Mucosa of rectum (tissue), 2 donors: ENCODE measurements around the gene FBXO5.

Experiments
- H3K27ac ChIP-seq, 2 donors: one replicate each; pipeline ENCODE4 v1.7.0; 2013; ENCODE audit warnings: inconsistent platforms in 2 of 2, low read depth in 2 of 2, low read length in 2 of 2
- H3K27me3 ChIP-seq, 2 donors: one replicate each; pipeline ENCODE4 v1.7.0; 2013; ENCODE audit warnings: low read length in 2 of 2; ENCODE audit not compliant: control insufficient read depth in 2 of 2, insufficient read depth in 2 of 2
- H3K36me3 ChIP-seq, 2 donors: one replicate each; pipeline ENCODE4 v1.7.0; 2013; ENCODE audit warnings: low read length in 2 of 2; ENCODE audit not compliant: control insufficient read depth in 2 of 2, insufficient read depth in 2 of 2
- H3K4me1 ChIP-seq, 2 donors: one replicate each; pipeline ENCODE4 v1.7.0; 2013; ENCODE audit warnings: low read length in 2 of 2, mild to moderate bottlenecking in 1 of 2; ENCODE audit not compliant: control insufficient read depth in 2 of 2, insufficient read depth in 2 of 2
- H3K4me3 ChIP-seq, 2 donors: one replicate each; pipeline ENCODE4 v1.7.0; 2013; ENCODE audit warnings: low read length in 2 of 2
- H3K9ac ChIP-seq, 2 donors: one replicate each; pipeline ENCODE4 v1.7.0; 2013; ENCODE audit warnings: low read length in 2 of 2, low read depth in 1 of 2, mild to moderate bottlenecking in 1 of 2
- H3K9me3 ChIP-seq, 2 donors: one replicate each; pipeline ENCODE4 v1.7.0; 2013; ENCODE audit warnings: low read length in 2 of 2; ENCODE audit not compliant: control insufficient read depth in 2 of 2
- donor health status: healthy.
- donor health status: Normal muscosa, but diverticular disease.

FBXO5 gene

GRCh38 chr6:152952866-152953509, 29.9 kb downstream of the FBXO5 start:
- H3K4me1 ChIP-seq, result no peaks in the 10 kb centered on the region
- H3K27ac ChIP-seq, result no peak overlapping the region
- peaks cover 0 to 3% of the 10 kb centered on the region in 2 donors for H3K9me3 ChIP-seq
- H3K36me3 ChIP-seq, result no peaks in the 10 kb centered on the region
- H3K4me3 ChIP-seq, result no peak overlapping the region
- H3K9ac ChIP-seq, result no peak overlapping the region
- peaks cover 0 to 8% of the 10 kb centered on the region in 2 donors for H3K27me3 ChIP-seq

- Histone ChIP-seq H3K4me1 (no peaks in the 10 kb centered on the region), H3K27me3 (peaks cover 0 to 8% of the 10 kb centered on the region in 2 donors), H3K36me3 (no peaks in the 10 kb centered on the region), H3K9me3 (peaks cover 0 to 3% of the 10 kb centered on the region in 2 donors), H3K4me3 (no peak overlapping the region), H3K27ac (no peak overlapping the region), H3K9ac (no peak overlapping the region)
Measured at GRCh38 chr6:152952045-152952444, 30.8 kb downstream of the FBXO5 start.

- Histone ChIP-seq H3K27me3 (peaks cover 0 to 8% of the 10 kb centered on the region in 2 donors), H3K27ac (no peak overlapping the region), H3K36me3 (no peaks in the 10 kb centered on the region), H3K4me1 (no peaks in the 10 kb centered on the region), H3K4me3 (no peak overlapping the region), H3K9ac (no peak overlapping the region), H3K9me3 (no peaks in the 10 kb centered on the region)
Measured at GRCh38 chr6:152950240-152950639, 32.6 kb downstream of the FBXO5 start.

GRCh38 chr6:152948150-152948768, 34.6 kb downstream of the FBXO5 start:
- Histone ChIP-seq H3K27ac (no peak overlapping the region), H3K36me3 (no peaks in the 10 kb centered on the region), H3K4me3 (peak overlapping the region in 1 of 2 donors; percentile 13), H3K4me1 (no peaks in the 10 kb centered on the region), H3K9me3 (no peaks in the 10 kb centered on the region), H3K9ac (no peak overlapping the region), H3K27me3 (peaks cover 0 to 8% of the 10 kb centered on the region in 2 donors)

GRCh38 chr6:152946995-152947394, 35.8 kb downstream of the FBXO5 start:
- Histone ChIP-seq H3K36me3 (no peaks in the 10 kb centered on the region), H3K4me3 (no peak overlapping the region), H3K27ac (no peak overlapping the region), H3K4me1 (no peaks in the 10 kb centered on the region), H3K27me3 (peaks cover 0 to 8% of the 10 kb centered on the region in 2 donors), H3K9me3 (no peaks in the 10 kb centered on the region), H3K9ac (no peak overlapping the region)

- no peak overlapping the region for H3K27ac ChIP-seq
- H3K36me3 ChIP-seq, result no peaks in the 10 kb centered on the region
Measured at GRCh38 chr6:152946484-152946883, 36.4 kb downstream of the FBXO5 start.

GRCh38 chr6:152943260-152943897, 39.5 kb downstream of the FBXO5 start:
- Histone ChIP-seq H3K9ac (no peak overlapping the region), H3K27ac (no peak overlapping the region), H3K27me3 (no peaks in the 10 kb centered on the region), H3K9me3 (no peaks in the 10 kb centered on the region), H3K4me3 (no peak overlapping the region), H3K36me3 (no peaks in the 10 kb centered on the region), H3K4me1 (no peaks in the 10 kb centered on the region)

More at GRCh38 chr6:152946484-152946883, 36.4 kb downstream of the FBXO5 start:
- Histone ChIP-seq H3K9ac (no peak overlapping the region), H3K4me1 (no peaks in the 10 kb centered on the region), H3K27me3 (peaks cover 0 to 8% of the 10 kb centered on the region in 2 donors), H3K4me3 (no peak overlapping the region), H3K9me3 (no peaks in the 10 kb centered on the region)

- no peak overlapping the region for H3K4me3 ChIP-seq
- no peaks in the 10 kb centered on the region for H3K36me3 ChIP-seq
- H3K4me1 ChIP-seq, result no peaks in the 10 kb centered on the region
- no peak overlapping the region for H3K27ac ChIP-seq
- no peaks in the 10 kb centered on the region for H3K27me3 ChIP-seq
- no peaks in the 10 kb centered on the region for H3K9me3 ChIP-seq
- H3K9ac ChIP-seq, result no peak overlapping the region
Measured at GRCh38 chr6:152942319-152942869, 40.4 kb downstream of the FBXO5 start.

GRCh38 chr6:152941746-152942145, 41.1 kb downstream of the FBXO5 start:
- no peaks in the 10 kb centered on the region for H3K4me1 ChIP-seq
- no peak overlapping the region for H3K27ac ChIP-seq
- no peaks in the 10 kb centered on the region for H3K27me3 ChIP-seq
- H3K9ac ChIP-seq, result no peak overlapping the region
- H3K36me3 ChIP-seq, result no peaks in the 10 kb centered on the region
- no peak overlapping the region for H3K4me3 ChIP-seq
- H3K9me3 ChIP-seq, result no peaks in the 10 kb centered on the region

GRCh38 chr6:152932865-152933264, 50.0 kb downstream of the FBXO5 start:
- H3K4me1 ChIP-seq, result no peaks in the 10 kb centered on the region
- H3K9me3 ChIP-seq, result no peaks in the 10 kb centered on the region
- H3K27me3 ChIP-seq, result no peaks in the 10 kb centered on the region

More at GRCh38 chr6:152932865-152933264, 50.0 kb downstream of the FBXO5 start:
- Histone ChIP-seq H3K4me3 (no peak overlapping the region), H3K9ac (no peak overlapping the region), H3K36me3 (no peaks in the 10 kb centered on the region), H3K27ac (no peak overlapping the region)
